ENCODE results near the gene ZNF613. TPM values are rescaled to one million over a fixed set of nuclear protein-coding genes. Genes with fewer than 3 reads are reported as not detected.
"Not testable (repeated sequence)": the region's sequence is repeated elsewhere in the genome, so short reads cannot be mapped to it uniquely, and the experiment has no call there.

ZNF613 gene
- polyA plus RNA-seq, 3 donors = 0.96 to 3.1 (median 1.1) TPM

DNA sequence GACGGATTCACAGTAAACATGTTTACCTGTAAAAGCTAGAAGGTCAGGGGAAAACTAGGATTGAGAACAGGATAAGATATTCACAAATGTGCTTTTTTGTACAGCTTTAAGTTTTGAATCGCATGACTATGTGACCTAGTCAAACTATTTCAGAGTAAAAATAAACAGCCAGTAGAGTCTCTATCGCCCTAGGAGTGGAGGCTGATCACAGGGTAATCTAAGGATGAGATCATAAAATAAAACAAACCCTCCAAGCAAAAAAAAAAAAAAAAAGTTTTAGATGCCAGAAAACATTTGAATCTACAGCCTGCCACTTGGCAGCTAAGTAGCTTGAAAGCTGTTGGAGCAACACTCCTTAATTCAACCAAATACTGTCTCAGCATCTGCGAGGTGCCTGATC lies 32.5 kb downstream of the ZNF613 start:
- H3K27me3 ChIP-seq (ENCODE audit: control insufficient read depth in 2 of 2, insufficient read depth in 2 of 2, low read length in 2 of 2) = no peaks in the 10 kb centered on the region
- no peak overlapping the region for H3K27ac Mint-ChIP-seq
- H3K9me3 Mint-ChIP-seq = peaks cover 44 to 91% (median 86%) of the 10 kb centered on the region in 7 donors
- H3K36me3 Mint-ChIP-seq = peaks cover 9 to 30% of the 10 kb centered on the region in 2 donors
- no peaks in the 10 kb centered on the region for H4K20me1 ChIP-seq (ENCODE audit: insufficient read depth, low read length)
- no peaks in the 10 kb centered on the region for H3K4me1 Mint-ChIP-seq
- peaks cover 60 to 96% of the 10 kb centered on the region in 2 donors for H3K9me3 ChIP-seq (replicated peaks in 1 of 2; ENCODE audit: control insufficient read depth in 1 of 2, insufficient read depth in 1 of 2, low read length in 2 of 2)
- H2AFZ ChIP-seq (ENCODE audit: insufficient read depth, low read depth, low read length, poor library complexity, severe bottlenecking) = no peak overlapping the region
- intact Hi-C loops (cut with micrococcal nuclease) = no loop called here
- peaks cover 0 to 1% (median 0%) of the 10 kb centered on the region in 3 donors for H3K27me3 Mint-ChIP-seq (ENCODE audit: low read depth in 3 of 3)
- no peak for DNase-seq
- WGBS (ENCODE audit: insufficient coverage) = 100% methylated on average over 1 of the region's 4 CpGs
- TF ChIP-seq, protein P1, sequence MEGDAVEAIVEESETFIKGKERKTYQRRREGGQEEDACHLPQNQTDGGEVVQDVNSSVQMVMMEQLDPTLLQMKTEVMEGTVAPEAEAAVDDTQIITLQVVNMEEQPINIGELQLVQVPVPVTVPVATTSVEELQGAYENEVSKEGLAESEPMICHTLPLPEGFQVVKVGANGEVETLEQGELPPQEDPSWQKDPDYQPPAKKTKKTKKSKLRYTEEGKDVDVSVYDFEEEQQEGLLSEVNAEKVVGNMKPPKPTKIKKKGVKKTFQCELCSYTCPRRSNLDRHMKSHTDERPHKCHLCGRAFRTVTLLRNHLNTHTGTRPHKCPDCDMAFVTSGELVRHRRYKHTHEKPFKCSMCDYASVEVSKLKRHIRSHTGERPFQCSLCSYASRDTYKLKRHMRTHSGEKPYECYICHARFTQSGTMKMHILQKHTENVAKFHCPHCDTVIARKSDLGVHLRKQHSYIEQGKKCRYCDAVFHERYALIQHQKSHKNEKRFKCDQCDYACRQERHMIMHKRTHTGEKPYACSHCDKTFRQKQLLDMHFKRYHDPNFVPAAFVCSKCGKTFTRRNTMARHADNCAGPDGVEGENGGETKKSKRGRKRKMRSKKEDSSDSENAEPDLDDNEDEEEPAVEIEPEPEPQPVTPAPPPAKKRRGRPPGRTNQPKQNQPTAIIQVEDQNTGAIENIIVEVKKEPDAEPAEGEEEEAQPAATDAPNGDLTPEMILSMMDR (IDR thresholded peaks at IDR 0.05) = no peak
- H3K4me2 ChIP-seq (replicated peaks; ENCODE audit: extremely low read depth, low read length, poor library complexity, severe bottlenecking) = no peak overlapping the region
- H3K4me3 ChIP-seq (replicated peaks in 1 of 3; ENCODE audit: low read depth in 2 of 3, low read length in 3 of 3) = no peak overlapping the region
- no peak overlapping the region for H3K9ac ChIP-seq (ENCODE audit: insufficient read depth, low read length, poor library complexity, severe bottlenecking)
- H3K27ac ChIP-seq (ENCODE audit: low read depth in 1 of 2, low read length in 2 of 2) = no peak overlapping the region
- no peaks in the 10 kb centered on the region for H3K79me2 ChIP-seq (ENCODE audit: insufficient read depth, low read length)
- no peaks in the 10 kb centered on the region for H3K4me1 ChIP-seq (ENCODE audit: control insufficient read depth in 1 of 2, insufficient read depth in 2 of 2, low read length in 2 of 2)
- H3K4me3 Mint-ChIP-seq = no peak overlapping the region
- H3K36me3 ChIP-seq (replicated peaks in 1 of 2; ENCODE audit: control insufficient read depth in 1 of 2, insufficient read depth in 2 of 2, low read length in 2 of 2) = peaks cover 6 to 28% of the 10 kb centered on the region in 2 donors

DNA sequence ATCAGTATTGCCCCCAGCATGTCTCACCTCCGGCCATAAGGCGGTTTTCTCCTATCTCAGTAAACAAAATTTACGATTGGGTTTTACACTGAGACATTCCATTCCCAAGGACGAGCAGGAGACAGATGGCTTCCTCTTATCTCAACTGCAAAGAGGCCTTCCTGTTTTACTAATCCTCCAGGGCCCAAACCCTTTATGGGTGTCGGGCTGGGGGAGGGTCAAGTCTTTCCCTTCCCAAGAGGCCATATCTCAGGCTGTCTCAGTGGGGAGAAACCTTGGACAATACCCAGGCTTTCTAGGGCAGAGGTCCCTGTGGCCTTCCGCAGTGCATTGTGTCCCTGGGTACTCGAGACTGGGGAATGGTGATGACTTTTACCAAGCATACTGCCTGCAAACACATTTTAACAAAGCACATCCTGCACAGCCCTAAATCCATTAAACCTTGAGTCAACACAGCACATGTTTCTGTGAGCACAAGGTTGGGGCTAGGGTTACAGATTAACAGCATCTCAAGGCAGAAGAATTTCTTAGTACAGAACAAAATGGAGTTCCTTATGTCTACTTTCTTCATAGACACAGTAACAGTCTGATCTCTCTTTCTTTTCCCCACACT lies 33.5 kb downstream of the ZNF613 start:
- H2AFZ ChIP-seq (ENCODE audit: insufficient read depth, low read depth, low read length, poor library complexity, severe bottlenecking) = not testable (repeated sequence)
- peaks cover 53 to 95% (median 92%) of the 10 kb centered on the region in 7 donors for H3K9me3 Mint-ChIP-seq

More for the DNA sequence above, 33.5 kb downstream of the ZNF613 start:
- H3K27ac ChIP-seq (ENCODE audit: low read depth in 1 of 2, low read length in 2 of 2); H3K27ac Mint-ChIP-seq; H3K4me1 ChIP-seq (ENCODE audit: control insufficient read depth in 1 of 2, insufficient read depth in 2 of 2, low read length in 2 of 2); H3K4me3 Mint-ChIP-seq; H3K9ac ChIP-seq (ENCODE audit: insufficient read depth, low read length, poor library complexity, severe bottlenecking); H3K27me3 ChIP-seq (ENCODE audit: control insufficient read depth in 2 of 2, insufficient read depth in 2 of 2, low read length in 2 of 2); DNase-seq; H3K27me3 Mint-ChIP-seq (ENCODE audit: low read depth in 3 of 3); H3K4me3 ChIP-seq (replicated peaks in 1 of 3; ENCODE audit: low read depth in 2 of 3, low read length in 3 of 3); H3K4me2 ChIP-seq (replicated peaks; ENCODE audit: extremely low read depth, low read length, poor library complexity, severe bottlenecking); H4K20me1 ChIP-seq (ENCODE audit: insufficient read depth, low read length); H3K79me2 ChIP-seq (ENCODE audit: insufficient read depth, low read length); intact Hi-C loops (cut with micrococcal nuclease); H3K4me1 Mint-ChIP-seq: not testable (repeated sequence)
- Histone ChIP-seq H3K36me3 (replicated peaks in 1 of 2; ENCODE audit: control insufficient read depth in 1 of 2, insufficient read depth in 2 of 2, low read length in 2 of 2) (peaks cover 15 to 37% of the 10 kb centered on the region in 2 donors), H3K9me3 (replicated peaks in 1 of 2; ENCODE audit: control insufficient read depth in 1 of 2, insufficient read depth in 1 of 2, low read length in 2 of 2) (peaks cover 65 to 96% of the 10 kb centered on the region in 2 donors)
- H3K36me3 Mint-ChIP-seq = peaks cover 18 to 39% of the 10 kb centered on the region in 2 donors
- 93% methylated on average over 3 of the region's 7 CpGs for WGBS (ENCODE audit: insufficient coverage)
